ENCODE measurements around the gene TRPM3. TPM values are rescaled to one million over a fixed set of nuclear protein-coding genes. Genes with fewer than 3 reads are reported as not detected.

Gene TRPM3
- total RNA-seq, 1 experiment from 2014 or later = not detected

GRCh38 chr9:70802758-70803436 is 318.5 kb downstream of the TRPM3 start:
- H3K36me3 Mint-ChIP-seq (ENCODE audit: insufficient read depth, unreplicated experiment) = no peaks in the 10 kb centered on the region
- BruUV-seq (replicated peaks) = no TSS peak
- no peaks in the 10 kb centered on the region for H3K4me1 Mint-ChIP-seq (ENCODE audit: low read depth, unreplicated experiment)
- H3K27ac Mint-ChIP-seq (ENCODE audit: unreplicated experiment) = no peak overlapping the region
- no peaks in the 10 kb centered on the region for H3K9me3 Mint-ChIP-seq (ENCODE audit: low read depth, unreplicated experiment)
- CTCF ChIA-PET = no interaction called here
- intact Hi-C loops (cut with micrococcal nuclease; ENCODE audit: unreplicated experiment) = no loop called here
- H3K27me3 Mint-ChIP-seq (ENCODE audit: unreplicated experiment) = peaks cover 29% of the 10 kb centered on the region
- no peak overlapping the region for H3K4me3 Mint-ChIP-seq (ENCODE audit: low read depth, unreplicated experiment)
- no peak for TF ChIP-seq CTCF (IDR thresholded peaks at IDR 0.05; ENCODE audit: unreplicated experiment)
- no peak for DNase-seq

GRCh38 chr9:70802206-70802605 is 319.2 kb downstream of the TRPM3 start:
- DNase-seq = no peak
- Mint-ChIP-seq H3K36me3 (ENCODE audit: insufficient read depth, unreplicated experiment) (no peaks in the 10 kb centered on the region), H3K27ac (ENCODE audit: unreplicated experiment) (no peak overlapping the region), H3K9me3 (ENCODE audit: low read depth, unreplicated experiment) (no peaks in the 10 kb centered on the region), H3K27me3 (ENCODE audit: unreplicated experiment) (peaks cover 22% of the 10 kb centered on the region), H3K4me1 (ENCODE audit: low read depth, unreplicated experiment) (no peaks in the 10 kb centered on the region), H3K4me3 (ENCODE audit: low read depth, unreplicated experiment) (no peak overlapping the region)
- BruUV-seq (replicated peaks) = no TSS peak
- intact Hi-C loops (cut with micrococcal nuclease; ENCODE audit: unreplicated experiment) = no loop called here
- CTCF ChIA-PET = no interaction called here
- no peak for TF ChIP-seq CTCF (IDR thresholded peaks at IDR 0.05; ENCODE audit: unreplicated experiment)

GRCh38 chr9:70801181-70801829 is 320.1 kb downstream of the TRPM3 start:
- BruUV-seq (replicated peaks) = no TSS peak
- no peak for DNase-seq
- TF ChIP-seq CTCF (IDR thresholded peaks at IDR 0.05; ENCODE audit: unreplicated experiment) = no peak
- Mint-ChIP-seq H3K9me3 (ENCODE audit: low read depth, unreplicated experiment) (no peaks in the 10 kb centered on the region), H3K27ac (ENCODE audit: unreplicated experiment) (no peak overlapping the region), H3K4me3 (ENCODE audit: low read depth, unreplicated experiment) (no peak overlapping the region), H3K4me1 (ENCODE audit: low read depth, unreplicated experiment) (no peaks in the 10 kb centered on the region), H3K27me3 (ENCODE audit: unreplicated experiment) (peaks cover 20% of the 10 kb centered on the region), H3K36me3 (ENCODE audit: insufficient read depth, unreplicated experiment) (no peaks in the 10 kb centered on the region)
- intact Hi-C loops (cut with micrococcal nuclease; ENCODE audit: unreplicated experiment) = no loop called here
- CTCF ChIA-PET = no interaction called here

- H3K4me3 Mint-ChIP-seq (ENCODE audit: low read depth, unreplicated experiment) = no peak overlapping the region
- no TSS peak for BruUV-seq (replicated peaks)
- TF ChIP-seq CTCF (IDR thresholded peaks at IDR 0.05; ENCODE audit: unreplicated experiment) = no peak
- DNase-seq = no peak
- no peaks in the 10 kb centered on the region for H3K9me3 Mint-ChIP-seq (ENCODE audit: low read depth, unreplicated experiment)
- peaks cover 10% of the 10 kb centered on the region for H3K27me3 Mint-ChIP-seq (ENCODE audit: unreplicated experiment)
- no peak overlapping the region for H3K27ac Mint-ChIP-seq (ENCODE audit: unreplicated experiment)
- CTCF ChIA-PET = no interaction called here
- intact Hi-C loops (cut with micrococcal nuclease; ENCODE audit: unreplicated experiment) = no loop called here
- no peaks in the 10 kb centered on the region for H3K36me3 Mint-ChIP-seq (ENCODE audit: insufficient read depth, unreplicated experiment)
- no peaks in the 10 kb centered on the region for H3K4me1 Mint-ChIP-seq (ENCODE audit: low read depth, unreplicated experiment)
These were observed 323.4 kb downstream of the TRPM3 start for GRCh38 chr9:70798018-70798417.
